ENCODE measurements around the gene MKNK1.

DNA sequence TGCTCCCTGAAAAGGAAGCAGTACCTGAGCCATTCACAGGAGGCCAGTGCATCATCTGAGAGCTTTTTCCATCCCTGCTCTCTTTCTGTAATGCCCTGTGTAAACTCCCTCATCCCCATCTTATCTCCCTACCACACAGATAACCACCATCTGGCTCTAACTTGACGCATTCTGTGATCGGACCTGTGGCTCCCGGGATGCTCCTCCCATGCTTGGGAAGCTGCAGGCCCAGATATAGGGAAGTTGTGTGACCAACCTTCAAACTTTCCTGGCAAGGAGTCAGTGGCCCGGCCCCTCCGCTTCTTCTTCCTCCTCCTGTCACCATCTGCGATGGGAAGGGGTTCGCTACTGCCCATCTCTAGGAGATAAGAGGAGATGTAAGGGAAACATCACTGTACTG lies 21.1 kb downstream of the MKNK1 start:
- no peak for TF ChIP-seq CTCF (conservative IDR thresholded peaks at IDR 0.05 in 1 of 2, IDR thresholded peaks at IDR 0.05 in 1 of 2; ENCODE audit: extremely low read depth in 1 of 2, insufficient read depth in 1 of 2, low read depth in 1 of 2, low read length in 2 of 2)
- TF ChIP-seq EZH2 (IDR thresholded peaks at IDR 0.05; ENCODE audit: borderline replicate concordance, low read length) = no peak

Data from mammary epithelial cell (primary cell).